NCI-H2227 (cell line): Measurements from ENCODE around the gene OR2T3.
"Not testable (repeated sequence)": the region's sequence is repeated elsewhere in the genome, so short reads cannot be mapped to it uniquely, and the experiment has no call there.

Experiments
- DNase-seq: peaks from one replicate; lab custom pipeline; 2025; ENCODE audit not compliant: unreplicated experiment; lab: John Stamatoyannopoulos, UW

OR2T3 gene

DNA sequence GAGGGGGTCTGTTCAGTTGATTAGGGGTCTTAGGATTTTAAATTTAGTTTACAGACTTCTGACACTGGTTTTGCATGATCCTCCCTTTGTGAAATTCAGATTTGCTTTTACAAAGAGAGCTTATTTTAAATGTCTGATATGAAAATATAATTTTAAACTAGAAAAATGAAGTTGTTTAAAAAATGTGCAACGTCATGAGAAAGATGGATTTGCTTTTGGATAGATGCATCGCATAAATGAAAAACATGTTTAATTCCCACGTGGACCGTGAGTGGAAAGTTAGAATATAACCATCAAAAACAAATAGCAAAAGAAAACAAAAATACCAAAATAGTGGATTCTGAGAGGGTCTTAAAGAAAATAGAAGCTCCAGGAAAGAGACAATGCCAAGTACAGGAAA lies 2.0 kb upstream of the OR2T3 start:
- DNase-seq = no peak

DNA sequence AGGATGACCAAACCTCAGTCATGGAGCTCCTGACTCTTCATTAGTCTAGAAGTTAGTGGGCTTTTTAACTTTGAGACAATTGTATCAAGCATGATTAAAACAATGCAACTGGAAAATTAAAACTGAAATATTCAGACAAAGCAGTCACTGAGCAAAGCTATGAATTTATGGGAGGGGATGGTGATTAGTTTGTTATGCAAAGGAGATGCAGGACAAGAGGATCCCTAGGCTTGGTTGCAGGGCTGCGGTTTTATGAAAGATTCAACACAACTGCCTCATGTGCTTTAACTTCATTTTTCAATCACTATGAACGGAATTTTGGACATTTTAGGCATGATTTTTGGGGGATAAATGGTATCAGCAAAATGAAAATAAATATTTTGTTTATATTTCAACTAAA lies 1.0 kb upstream of the OR2T3 start:
- not testable (repeated sequence) for DNase-seq

DNA sequence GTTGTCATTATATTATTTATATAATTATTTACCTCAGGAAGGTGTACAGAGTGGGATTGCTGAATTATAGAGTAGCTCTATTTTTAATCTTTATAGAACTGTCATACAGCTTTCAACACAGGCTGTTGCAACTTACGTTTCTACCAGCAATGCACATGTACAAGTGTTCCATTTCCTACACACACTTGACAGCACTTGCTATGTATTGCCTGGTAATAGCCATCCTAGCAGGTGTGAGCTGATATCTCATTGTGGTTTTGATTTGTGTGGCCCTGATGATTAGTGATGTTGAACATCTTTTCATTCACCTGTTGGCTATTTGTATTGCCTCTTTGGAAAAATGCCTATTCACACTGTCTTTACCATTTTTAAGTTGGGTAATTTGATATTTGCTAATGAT lies 2.5 kb downstream of the OR2T3 start:
- not testable (repeated sequence) for DNase-seq

DNA sequence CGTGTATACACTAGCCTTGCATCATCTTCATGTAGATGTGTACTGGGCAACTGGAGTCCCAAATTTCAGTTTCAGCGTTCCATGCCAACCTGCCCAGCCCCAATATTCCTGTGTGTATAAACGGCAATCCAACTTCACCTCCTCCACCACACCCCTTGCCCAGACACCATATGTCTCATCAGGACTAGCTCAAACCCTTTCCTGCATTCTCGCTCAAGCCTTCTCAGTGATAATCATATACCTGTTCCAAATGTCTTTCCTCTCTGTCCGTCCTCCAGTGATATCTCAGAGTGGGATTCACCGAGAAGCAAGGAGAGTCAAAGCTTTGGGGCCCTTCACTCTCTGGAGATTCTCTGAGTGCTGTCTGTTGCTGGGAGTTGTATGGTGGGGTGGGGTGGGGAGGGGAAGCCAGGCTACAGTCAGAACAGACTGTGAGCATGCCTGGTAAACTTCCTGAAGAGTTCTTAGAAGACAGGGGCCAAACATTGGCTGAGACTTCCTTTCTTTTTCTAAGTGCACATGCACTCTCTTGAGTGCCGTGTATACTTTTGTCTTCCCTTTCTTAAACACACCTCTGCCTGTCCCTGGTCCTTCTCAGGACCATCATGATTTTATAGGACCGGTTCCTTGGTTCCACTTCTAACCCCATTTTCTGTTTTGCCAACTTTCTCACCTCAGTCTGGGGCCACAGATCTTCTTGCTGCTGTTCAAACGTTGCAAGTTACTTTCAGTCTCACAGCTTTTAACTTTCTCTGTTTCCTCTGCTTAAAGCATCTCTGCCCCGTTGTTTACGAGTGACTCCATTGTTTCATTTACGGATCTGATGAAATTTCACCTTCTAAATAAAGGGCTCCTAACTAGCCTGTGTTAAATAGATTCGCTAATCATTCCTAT lies 8.8 kb downstream of the OR2T3 start:
- not testable (repeated sequence) for DNase-seq

DNA sequence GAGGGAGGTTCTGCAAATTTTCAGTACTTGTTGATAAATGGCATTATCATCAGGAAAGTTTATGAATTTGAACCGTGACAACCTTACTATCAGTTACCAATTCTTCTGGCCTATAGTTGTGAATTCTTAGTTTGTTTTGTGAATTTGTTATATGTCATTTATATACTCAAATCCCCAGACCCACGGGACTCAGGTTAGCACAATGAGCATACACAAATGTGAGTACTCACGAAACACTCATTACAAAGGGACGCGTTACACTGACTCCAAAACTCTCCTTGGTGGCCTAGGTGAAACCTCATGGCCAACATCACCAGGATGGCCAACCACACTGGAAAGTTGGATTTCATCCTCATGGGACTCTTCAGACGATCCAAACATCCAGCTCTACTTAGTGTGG lies 15.1 kb downstream of the OR2T3 start, which contains the start of gene OR2T5:
Gene OR2T5 (plus strand): TSS at position 301 of the 400 bp plus-strand sequence. CDS start 0 bp downstream, at position 301.
- not testable (repeated sequence) for DNase-seq

DNA sequence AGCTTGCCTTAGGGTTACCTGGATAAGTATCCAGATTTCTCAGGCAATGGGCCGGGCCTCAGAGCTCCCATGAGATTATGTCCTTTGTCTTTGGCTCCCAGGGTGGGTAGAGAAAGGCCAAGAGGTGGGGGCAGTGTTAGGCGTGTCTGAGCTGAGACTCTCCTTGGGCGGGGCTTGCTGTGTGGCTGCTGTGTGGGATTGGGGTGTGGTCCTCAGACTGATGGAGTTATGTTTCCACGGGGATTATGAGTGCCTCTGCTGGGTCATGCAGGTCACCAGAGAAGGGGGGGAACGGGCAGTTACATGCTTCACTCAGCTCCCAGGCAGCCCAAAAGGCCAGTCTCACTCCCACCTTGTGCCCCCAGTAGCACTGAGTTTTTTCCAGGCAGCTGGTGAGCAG lies 23.5 kb downstream of the OR2T3 start:
- DNase-seq = not testable (repeated sequence)

DNA sequence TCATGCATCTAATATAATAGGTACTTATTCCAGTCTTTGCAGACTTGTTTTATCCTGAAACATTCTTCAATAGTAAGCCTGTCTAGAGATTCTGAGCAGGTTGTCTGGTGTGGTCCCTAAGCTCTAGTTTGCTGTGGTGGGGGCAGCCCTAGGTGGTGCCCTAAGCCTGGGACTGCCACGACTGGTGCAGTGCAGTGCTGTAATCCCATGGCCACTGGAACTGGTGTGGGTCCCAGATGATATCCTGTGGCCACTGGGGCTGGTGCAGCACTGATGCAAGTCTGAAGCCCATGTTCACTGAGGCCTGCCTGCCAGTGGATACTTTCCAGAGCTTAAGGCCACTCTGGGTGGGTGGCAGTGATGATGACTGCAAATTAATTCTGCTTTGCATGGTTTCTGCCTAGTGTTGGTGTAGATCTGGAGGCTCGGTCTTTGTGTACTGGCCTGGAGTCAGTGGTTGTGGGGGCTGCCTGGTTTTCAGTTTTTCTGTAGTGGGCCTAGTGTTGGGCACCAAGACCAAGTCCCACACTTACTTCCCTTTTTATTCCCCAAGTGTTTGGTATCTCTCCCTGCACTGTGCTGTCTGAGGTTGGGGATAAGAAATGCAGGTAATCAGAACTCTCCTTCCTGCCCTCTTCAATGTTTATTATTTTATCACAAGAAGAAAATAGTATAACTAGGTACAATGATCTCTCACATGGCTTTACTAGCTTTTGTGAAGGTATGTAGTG lies 27.3 kb downstream of the OR2T3 start:
- DNase-seq = not testable (repeated sequence)

DNA sequence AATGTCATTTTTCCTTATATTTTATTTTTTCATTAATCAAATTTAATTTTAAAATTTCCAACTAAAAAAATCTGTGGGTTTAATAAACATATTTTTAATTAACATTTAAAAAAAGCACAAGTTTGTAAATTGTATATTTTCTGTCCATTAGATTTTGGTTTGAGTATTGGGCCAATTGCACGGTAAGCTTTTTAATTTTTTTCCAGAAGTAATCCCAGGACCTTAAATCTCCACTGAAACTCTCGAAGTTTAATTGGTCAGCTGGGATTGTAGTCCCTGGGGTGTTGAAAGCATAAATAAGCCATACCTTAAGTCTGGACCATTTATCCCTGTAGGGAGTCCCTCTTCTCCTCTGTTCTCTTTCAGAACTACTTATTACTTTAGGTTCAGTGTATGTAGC lies 34.6 kb downstream of the OR2T3 start, which contains the start of gene OR2G6:
Gene OR2G6 (plus strand): TSS at position 301 of the 400 bp plus-strand sequence. CDS start 13,574 bp downstream, outside the sequence.
- not testable (repeated sequence) for DNase-seq

DNA sequence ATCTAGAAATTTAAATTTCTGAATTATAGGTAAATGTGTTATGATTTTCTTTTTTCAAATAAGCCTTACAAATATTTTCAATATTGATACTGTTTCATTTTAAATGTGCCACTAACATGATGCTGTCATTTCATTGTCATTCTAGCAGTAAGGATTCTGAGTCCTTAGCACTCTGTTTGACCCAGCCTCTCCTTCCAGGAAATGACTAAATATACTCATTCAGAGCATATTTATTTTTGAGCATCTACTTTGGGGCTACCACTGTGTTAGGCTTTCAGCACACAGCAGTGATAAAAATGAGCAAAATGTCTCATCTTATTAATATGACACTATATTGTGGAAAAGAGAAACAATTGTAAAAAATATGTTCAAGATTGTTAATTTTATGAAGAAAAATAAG lies 37.1 kb downstream of the OR2T3 start:
- not testable (repeated sequence) for DNase-seq

DNA sequence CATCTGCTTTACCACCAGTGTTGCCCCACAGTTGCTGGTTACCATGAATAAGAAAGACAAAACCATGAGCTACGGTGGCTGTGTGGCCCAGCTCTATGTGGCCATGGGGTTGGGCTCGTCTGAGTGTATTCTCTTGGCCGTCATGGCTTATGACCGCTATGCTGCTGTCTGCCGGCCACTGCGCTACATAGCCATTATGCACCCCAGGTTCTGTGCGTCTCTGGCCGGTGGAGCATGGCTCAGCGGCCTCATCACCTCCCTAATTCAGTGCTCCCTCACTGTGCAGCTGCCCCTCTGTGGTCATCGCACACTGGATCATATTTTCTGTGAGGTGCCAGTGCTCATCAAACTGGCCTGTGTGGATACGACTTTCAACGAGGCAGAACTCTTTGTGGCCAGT lies 48.7 kb downstream of the OR2T3 start:
- no peak for DNase-seq
